ENCODE measurements around the gene NPAS2.

The NPAS2 gene

DNA sequence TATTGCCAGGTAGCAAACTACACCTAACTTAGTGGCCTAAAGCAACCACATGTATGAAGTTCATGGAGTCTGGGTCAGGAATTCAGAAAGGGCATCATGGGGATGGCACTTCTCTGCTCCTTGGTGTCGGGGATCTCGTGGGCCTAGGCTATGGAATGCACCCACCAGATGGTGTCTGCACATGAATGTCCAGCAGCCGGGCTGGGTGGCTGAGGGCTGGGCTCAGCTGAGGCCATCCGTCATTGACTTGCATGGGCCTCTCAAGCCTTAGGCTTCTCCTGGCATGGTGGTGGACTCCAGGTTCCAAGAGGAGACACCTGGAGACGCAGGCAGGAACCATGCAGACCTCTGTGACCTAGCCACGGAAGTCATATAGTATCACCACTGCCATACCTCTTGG, 156.1 kb downstream of the NPAS2 start:
- no peak for DNase-seq

- no peak for DNase-seq
These were observed 156.9 kb downstream of the NPAS2 start for GRCh38 chr2:100976645-100977391.

GRCh38 chr2:100977511-100977910, 157.6 kb downstream of the NPAS2 start:
- no peak for DNase-seq

GRCh38 chr2:100978582-100979191, 158.7 kb downstream of the NPAS2 start:
- no peak for DNase-seq

GRCh38 chr2:100980046-100980445, 160.1 kb downstream of the NPAS2 start:
- no peak for DNase-seq

GRCh38 chr2:100981011-100981410, 161.1 kb downstream of the NPAS2 start:
- DNase-seq = no peak

- no peak for DNase-seq
These were observed 162.5 kb downstream of the NPAS2 start for GRCh38 chr2:100982431-100982861.

DNA sequence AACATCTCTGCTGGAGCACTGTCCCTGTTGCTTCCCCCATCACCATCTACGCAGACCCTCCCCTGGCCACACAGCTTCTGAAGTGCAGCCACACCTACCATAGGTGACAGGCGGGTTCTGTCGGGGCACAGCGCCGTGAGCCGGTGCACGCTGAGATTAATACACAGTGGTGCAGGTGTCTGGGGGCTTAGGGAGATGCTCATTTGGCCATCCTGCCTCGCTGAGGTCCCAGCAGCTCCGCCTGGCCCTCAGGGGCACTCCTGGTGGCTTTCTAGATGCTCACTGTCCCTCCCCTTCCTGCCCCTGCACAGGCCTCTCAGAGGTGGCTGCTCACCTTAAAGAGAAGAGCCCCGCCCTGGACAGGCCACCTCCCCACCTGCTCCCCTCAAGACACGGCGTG, 163.3 kb downstream of the NPAS2 start:
- DNase-seq = no peak

DNA sequence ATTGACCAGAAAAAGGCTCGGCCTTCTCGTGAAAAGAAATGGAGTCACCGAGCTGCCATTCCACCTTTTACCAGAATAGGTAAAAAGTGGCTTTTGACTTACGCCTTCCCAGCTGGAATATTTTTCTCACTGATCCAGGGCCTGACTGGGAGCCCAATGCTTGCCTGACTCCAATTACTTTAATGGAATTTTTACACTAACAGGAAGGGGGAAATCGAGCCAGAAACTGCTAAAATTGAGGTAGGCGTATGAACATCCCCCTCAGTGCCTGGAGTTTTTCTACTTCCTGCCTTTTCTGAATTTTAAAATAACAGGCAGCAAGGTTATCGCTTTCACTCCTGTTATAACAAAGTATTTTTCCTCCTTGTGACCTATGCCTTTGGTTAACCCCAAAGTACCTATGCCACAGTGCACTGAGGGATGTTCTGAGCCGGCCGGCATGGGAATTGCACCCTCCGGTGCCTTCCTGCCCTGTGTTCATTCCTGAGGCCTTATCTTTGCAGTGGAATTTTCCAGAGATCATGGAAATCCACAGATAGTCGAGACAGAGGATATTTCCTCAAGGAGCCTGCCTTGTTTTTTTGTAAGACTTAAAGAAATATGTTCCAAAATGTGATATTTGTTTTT, 163.9 kb downstream of the NPAS2 start:
- peak; percentile 30 for DNase-seq

DNA sequence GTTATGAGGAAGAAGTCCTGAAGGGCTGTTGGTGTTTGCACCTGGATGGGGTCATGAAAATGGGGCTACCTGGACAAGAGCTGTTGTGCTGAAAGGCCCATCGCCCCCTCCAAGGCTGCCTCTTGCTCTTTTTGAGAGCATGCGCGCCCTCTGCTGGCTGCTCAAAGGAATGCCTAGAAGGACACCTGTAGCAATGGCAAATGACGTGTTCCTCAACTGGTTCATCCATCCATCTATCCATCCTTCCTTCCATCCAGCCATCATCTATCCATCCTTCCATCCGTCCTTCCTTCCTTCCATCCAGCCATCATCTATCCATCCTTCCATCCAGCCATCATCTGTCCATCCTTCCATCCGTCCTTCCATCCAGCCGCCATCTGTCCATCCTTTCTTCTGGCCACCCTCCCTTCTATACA, 165.0 kb downstream of the NPAS2 start:
- DNase-seq = peak; percentile 7

GRCh38 chr2:100986157-100986556, 166.2 kb downstream of the NPAS2 start:
- no peak for DNase-seq

DNA sequence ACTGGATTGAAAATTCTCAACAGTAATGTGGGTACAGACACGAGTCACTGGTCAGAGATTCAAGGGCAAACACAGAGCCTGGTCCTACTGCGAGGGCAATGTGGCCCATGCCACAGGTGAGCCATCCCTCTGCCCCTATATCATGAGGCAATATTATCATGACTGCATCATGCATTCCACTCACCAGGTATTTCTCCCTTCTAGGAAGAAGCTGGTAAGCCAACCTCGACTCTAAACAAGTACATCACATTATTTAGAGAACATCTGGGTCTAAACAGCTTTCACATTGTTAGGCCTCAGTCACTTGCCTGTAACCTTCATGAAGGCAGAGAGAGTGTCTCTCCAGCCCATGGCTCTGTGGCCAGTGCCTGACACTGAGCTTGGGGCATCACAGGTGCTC, 167.6 kb downstream of the NPAS2 start:
- no peak for DNase-seq

- DNase-seq = no peak
These were observed 168.0 kb downstream of the NPAS2 start for GRCh38 chr2:100987974-100988373.

- DNase-seq = no peak
These were observed 168.9 kb downstream of the NPAS2 start for GRCh38 chr2:100988630-100989417.

DNA sequence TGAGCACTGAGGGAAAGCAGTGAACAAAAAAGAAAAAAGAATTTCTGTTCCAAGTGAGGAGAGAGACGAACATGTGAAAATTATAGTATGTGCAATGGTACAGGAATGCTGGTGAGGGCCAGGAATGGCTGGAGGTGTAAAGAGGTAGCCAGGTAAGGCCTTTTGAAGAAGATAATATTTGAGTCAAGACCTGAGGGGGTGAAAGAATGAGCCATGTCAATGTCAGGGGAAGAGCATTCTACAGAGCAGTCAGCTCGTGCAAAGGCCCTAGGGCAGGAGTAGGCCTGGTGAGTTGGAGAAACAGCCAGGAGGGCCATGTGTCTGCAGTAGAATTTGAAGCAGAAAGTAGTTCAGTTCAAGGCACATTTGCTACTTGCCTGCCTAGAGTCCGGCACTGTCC, 169.7 kb downstream of the NPAS2 start:
- DNase-seq = no peak

DNA sequence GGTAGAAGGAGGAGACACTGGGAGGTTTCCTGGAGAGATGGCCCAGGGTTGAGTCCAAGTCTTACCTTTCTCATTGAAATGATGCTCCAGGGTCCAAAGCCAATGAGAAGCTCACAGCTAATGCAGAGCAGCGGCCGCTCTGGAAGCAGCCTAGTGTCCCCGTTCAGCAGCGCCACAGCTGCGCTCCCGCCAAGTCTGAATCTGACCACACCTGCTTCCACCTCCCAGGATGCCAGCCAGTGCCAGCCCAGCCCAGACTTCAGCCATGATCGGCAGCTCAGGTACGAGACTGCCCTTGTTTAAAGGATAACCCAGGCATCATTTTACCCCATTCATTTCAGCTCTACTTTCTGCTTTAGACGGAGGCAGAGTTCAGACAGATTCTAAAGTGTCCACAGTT, 170.2 kb downstream of the NPAS2 start:
- no peak for DNase-seq

GRCh38 chr2:100990650-100991403, 170.9 kb downstream of the NPAS2 start:
- DNase-seq = no peak

GRCh38 chr2:100991404-100991773, 171.4 kb downstream of the NPAS2 start:
- no peak for DNase-seq

DNA sequence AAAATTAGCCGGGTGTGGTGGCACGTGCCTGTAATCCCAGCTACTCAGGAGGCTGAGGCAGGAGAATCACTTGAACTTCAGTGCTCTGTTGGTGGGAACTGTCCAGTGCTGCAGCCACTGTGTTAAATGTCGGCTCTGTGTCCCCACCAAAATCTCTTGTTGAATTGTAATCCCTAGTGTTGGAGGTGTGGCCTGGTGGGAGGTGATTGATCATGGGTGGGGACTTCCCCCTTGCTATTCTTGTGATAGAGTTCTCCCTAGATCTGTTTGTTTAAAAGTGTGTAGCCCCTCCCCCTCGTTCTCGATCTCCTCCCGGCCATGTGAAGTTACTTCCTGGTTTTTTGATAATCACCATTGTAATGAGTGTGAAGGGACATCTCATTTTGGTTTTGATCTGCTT, 172.3 kb downstream of the NPAS2 start:
- no peak for DNase-seq

- no peak for DNase-seq
These were observed 173.4 kb downstream of the NPAS2 start for GRCh38 chr2:100993294-100993693.

- DNase-seq = no peak
These were observed 175.6 kb downstream of the NPAS2 start for GRCh38 chr2:100995309-100996075.

Data from NCI-H226 (cell line).